ENCODE results near the gene SLC6A9.

GRCh38 chr1:44033756-44034155 is 2.5 kb upstream of the SLC6A9 start:
- no peak for TF ChIP-seq CTCF (IDR thresholded peaks at IDR 0.05)
- TF ChIP-seq POLR2AphosphoS5 (IDR thresholded peaks at IDR 0.05), result no peak
- TF ChIP-seq POLR2A (IDR thresholded peaks at IDR 0.05), result no peak
- no peak for TF ChIP-seq EP300 (IDR thresholded peaks at IDR 0.05)
